C4-2B (cell line): ENCODE results near the gene LSM7.
A peak's percentile ranks its signal among the peaks of the same experiment; 100 is the strongest.

Experiments
- CTCF ChIP-seq: fragments of 450-650 bp; conservative IDR thresholded peaks from 2 replicates; pipeline ENCODE4 v1.5.1; 2017; ENCODE audit warnings: mild to moderate bottlenecking
- ZFX ChIP-seq: fragments of 450-650 bp; IDR thresholded peaks from 2 replicates; pipeline ENCODE4 v1.6.1; 2017

GRCh38 chr19:2290441-2291184 is 37.8 kb downstream of the LSM7 start:
- no peak for TF ChIP-seq CTCF
- TF ChIP-seq ZFX, result peak; percentile 33; the same call in 1 of the 2 replicates
